Upper lobe of left lung (tissue), 4 donors: Measurements from ENCODE around the gene PROSER3.

ENCODE experiments used
- POLR2AphosphoS5 ChIP-seq, 2 donors: sonication (generic); formaldehyde crosslinking; IDR thresholded peaks; one replicate each; pipeline ENCODE4 v1.5.1; 2017; ENCODE audit warnings: antibody characterized with exemption in 2 of 2
- TF ChIP-seq, protein P1 (sequence below), 6 experiments: fragments of 450-650 bp in 4 of 6; fragments of 200-600 bp in 2 of 6; sonication (generic) in 2 of 6; IDR thresholded peaks; one replicate each; pipeline ENCODE4 v1.5.1; 2016 to 2019; ENCODE audit warnings: antibody characterized with exemption in 6 of 6

GRCh38 chr19:35746087-35746462 lies 11.9 kb upstream of the PROSER3 start:
- TF ChIP-seq, protein P1, sequence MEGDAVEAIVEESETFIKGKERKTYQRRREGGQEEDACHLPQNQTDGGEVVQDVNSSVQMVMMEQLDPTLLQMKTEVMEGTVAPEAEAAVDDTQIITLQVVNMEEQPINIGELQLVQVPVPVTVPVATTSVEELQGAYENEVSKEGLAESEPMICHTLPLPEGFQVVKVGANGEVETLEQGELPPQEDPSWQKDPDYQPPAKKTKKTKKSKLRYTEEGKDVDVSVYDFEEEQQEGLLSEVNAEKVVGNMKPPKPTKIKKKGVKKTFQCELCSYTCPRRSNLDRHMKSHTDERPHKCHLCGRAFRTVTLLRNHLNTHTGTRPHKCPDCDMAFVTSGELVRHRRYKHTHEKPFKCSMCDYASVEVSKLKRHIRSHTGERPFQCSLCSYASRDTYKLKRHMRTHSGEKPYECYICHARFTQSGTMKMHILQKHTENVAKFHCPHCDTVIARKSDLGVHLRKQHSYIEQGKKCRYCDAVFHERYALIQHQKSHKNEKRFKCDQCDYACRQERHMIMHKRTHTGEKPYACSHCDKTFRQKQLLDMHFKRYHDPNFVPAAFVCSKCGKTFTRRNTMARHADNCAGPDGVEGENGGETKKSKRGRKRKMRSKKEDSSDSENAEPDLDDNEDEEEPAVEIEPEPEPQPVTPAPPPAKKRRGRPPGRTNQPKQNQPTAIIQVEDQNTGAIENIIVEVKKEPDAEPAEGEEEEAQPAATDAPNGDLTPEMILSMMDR (IDR thresholded peaks at IDR 0.05), result no peak
- TF ChIP-seq POLR2AphosphoS5 (IDR thresholded peaks at IDR 0.05), result no peak
